ENCODE results near the gene PIN1. TPM values are rescaled to one million over a fixed set of nuclear protein-coding genes. Genes with fewer than 3 reads are reported as not detected.

The PIN1 gene
- total and polyA plus RNA-seq, 7 donors, result 49.6 to 81.1 (median 63.9) TPM

- Histone ChIP-seq H3K9me3 (no peaks in the 10 kb centered on the region), H3K4me3 (no peak overlapping the region), H3K36me3 (ENCODE audit: insufficient read depth in 1 of 2, low read depth in 1 of 2) (peaks cover 0 to 35% of the 10 kb centered on the region in 2 donors), H3K27ac (no peak overlapping the region), H3K4me1 (no peaks in the 10 kb centered on the region), H3K27me3 (ENCODE audit: insufficient read depth in 3 of 3, low read length in 2 of 3) (no peaks in the 10 kb centered on the region)
- no peak for DNase-seq
- WGBS, 3 donors, result 61 to 67% (median 63%) methylated on average over 19 of the region's 19 CpGs
- TF ChIP-seq CTCF (IDR thresholded peaks at IDR 0.05), result no peak
- ATAC-seq, result no peak
- intact Hi-C loops (cut with DNase I), result no loop called here
Observed at GRCh38 chr19:9850235-9850959, 15.3 kb downstream of the PIN1 start.

GRCh38 chr19:9854282-9854846, 19.2 kb downstream of the PIN1 start:
- Histone ChIP-seq H3K27me3 (ENCODE audit: insufficient read depth in 3 of 3, low read length in 2 of 3) (no peaks in the 10 kb centered on the region), H3K36me3 (ENCODE audit: insufficient read depth in 1 of 2, low read depth in 1 of 2) (peaks cover 0 to under 1% of the 10 kb centered on the region in 2 donors), H3K9me3 (no peaks in the 10 kb centered on the region), H3K4me3 (no peak overlapping the region), H3K27ac (no peak overlapping the region), H3K4me1 (no peaks in the 10 kb centered on the region)
- intact Hi-C loops (cut with DNase I), result no loop called here
- ATAC-seq, result no peak
- WGBS, 3 donors, result 90 to 95% (median 94%) methylated on average over 38 of the region's 38 CpGs
- TF ChIP-seq CTCF (IDR thresholded peaks at IDR 0.05), result no peak
- no peak for DNase-seq

GRCh38 chr19:9856609-9857008, 21.5 kb downstream of the PIN1 start:
- H3K9me3 ChIP-seq, result no peaks in the 10 kb centered on the region
- WGBS, 3 donors, result 93 to 96% (median 95%) methylated on average over 9 of the region's 9 CpGs
- H3K4me1 ChIP-seq, result no peaks in the 10 kb centered on the region
- H3K36me3 ChIP-seq (ENCODE audit: insufficient read depth in 1 of 2, low read depth in 1 of 2), result no peaks in the 10 kb centered on the region
- no peak for DNase-seq
- H3K4me3 ChIP-seq, result no peak overlapping the region
- H3K27ac ChIP-seq, result no peak overlapping the region
- intact Hi-C loops (cut with DNase I), result no loop called here
- no peak for TF ChIP-seq CTCF (IDR thresholded peaks at IDR 0.05)
- ATAC-seq, result no peak
- H3K27me3 ChIP-seq (ENCODE audit: insufficient read depth in 3 of 3, low read length in 2 of 3), result no peaks in the 10 kb centered on the region

- intact Hi-C loops (cut with DNase I), result no loop called here
- no peaks in the 10 kb centered on the region for H3K27me3 ChIP-seq (ENCODE audit: insufficient read depth in 3 of 3, low read length in 2 of 3)
- DNase-seq (no peak), ATAC-seq (no peak)
- H3K27ac ChIP-seq, result no peak overlapping the region
- no peaks in the 10 kb centered on the region for H3K9me3 ChIP-seq
- H3K4me1 ChIP-seq, result no peaks in the 10 kb centered on the region
- H3K36me3 ChIP-seq (ENCODE audit: insufficient read depth in 1 of 2, low read depth in 1 of 2), result no peaks in the 10 kb centered on the region
- WGBS, 3 donors, result 88 to 95% (median 90%) methylated on average over 12 to 13 of the region's 13 CpGs
- TF ChIP-seq CTCF (IDR thresholded peaks at IDR 0.05), result no peak
- no peak overlapping the region for H3K4me3 ChIP-seq
Observed at GRCh38 chr19:9857076-9857721, 22.1 kb downstream of the PIN1 start.

All from psoas muscle (tissue), 8 donors.